ENCODE results near the gene OXCT2. TPM values are rescaled to one million over a fixed set of nuclear protein-coding genes. Genes with fewer than 3 reads are reported as not detected.

The OXCT2 gene
- total and polyA plus RNA-seq, 2 experiments from 2014 or later = 0.21 TPM; not detected in 1

DNA sequence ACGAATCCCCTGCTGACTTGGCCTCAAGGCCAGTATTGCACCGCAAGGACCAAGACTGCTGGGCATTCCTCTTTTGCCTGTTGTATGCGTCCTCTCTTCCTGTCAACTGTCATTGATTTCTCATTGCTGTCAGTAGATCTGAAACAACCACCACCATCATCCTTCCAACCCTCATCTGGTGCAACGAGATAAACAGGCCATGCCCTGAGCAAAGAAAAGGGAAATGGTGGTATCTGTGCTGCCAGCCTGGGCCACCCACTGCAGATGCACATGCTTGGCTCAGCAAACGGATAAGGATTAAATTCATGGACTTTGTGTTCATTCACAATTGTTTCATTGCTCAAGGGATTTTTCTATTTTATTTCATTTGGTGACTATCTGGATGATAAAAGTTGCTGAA, 13.6 kb downstream of the OXCT2 start:
- Histone ChIP-seq H3K27me3 (no peaks in the 10 kb centered on the region), H3K4me3 (no peak overlapping the region), H3K36me3 (peaks cover 14% of the 10 kb centered on the region), H3K9me3 (ENCODE audit: low read depth) (no peaks in the 10 kb centered on the region), H3K4me1 (ENCODE audit: low read depth) (no peaks in the 10 kb centered on the region), H3K27ac (no peak overlapping the region)
- DNase-seq (ENCODE audit: low read depth in 1 of 2, low spot score in 1 of 2) = no peak
- TF ChIP-seq, protein P1, sequence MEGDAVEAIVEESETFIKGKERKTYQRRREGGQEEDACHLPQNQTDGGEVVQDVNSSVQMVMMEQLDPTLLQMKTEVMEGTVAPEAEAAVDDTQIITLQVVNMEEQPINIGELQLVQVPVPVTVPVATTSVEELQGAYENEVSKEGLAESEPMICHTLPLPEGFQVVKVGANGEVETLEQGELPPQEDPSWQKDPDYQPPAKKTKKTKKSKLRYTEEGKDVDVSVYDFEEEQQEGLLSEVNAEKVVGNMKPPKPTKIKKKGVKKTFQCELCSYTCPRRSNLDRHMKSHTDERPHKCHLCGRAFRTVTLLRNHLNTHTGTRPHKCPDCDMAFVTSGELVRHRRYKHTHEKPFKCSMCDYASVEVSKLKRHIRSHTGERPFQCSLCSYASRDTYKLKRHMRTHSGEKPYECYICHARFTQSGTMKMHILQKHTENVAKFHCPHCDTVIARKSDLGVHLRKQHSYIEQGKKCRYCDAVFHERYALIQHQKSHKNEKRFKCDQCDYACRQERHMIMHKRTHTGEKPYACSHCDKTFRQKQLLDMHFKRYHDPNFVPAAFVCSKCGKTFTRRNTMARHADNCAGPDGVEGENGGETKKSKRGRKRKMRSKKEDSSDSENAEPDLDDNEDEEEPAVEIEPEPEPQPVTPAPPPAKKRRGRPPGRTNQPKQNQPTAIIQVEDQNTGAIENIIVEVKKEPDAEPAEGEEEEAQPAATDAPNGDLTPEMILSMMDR (IDR thresholded peaks at IDR 0.05; ENCODE audit: low read depth, low read length) = no peak

- no peak for DNase-seq (ENCODE audit: low read depth in 1 of 2, low spot score in 1 of 2)
- peaks cover 25% of the 10 kb centered on the region for H3K36me3 ChIP-seq
- no peaks in the 10 kb centered on the region for H3K9me3 ChIP-seq (ENCODE audit: low read depth)
- TF ChIP-seq, protein P1 (IDR thresholded peaks at IDR 0.05; ENCODE audit: low read depth, low read length) = no peak
- H3K4me1 ChIP-seq (ENCODE audit: low read depth) = no peaks in the 10 kb centered on the region
- H3K27ac ChIP-seq = no peak overlapping the region
- no peak overlapping the region for H3K4me3 ChIP-seq
- no peaks in the 10 kb centered on the region for H3K27me3 ChIP-seq
These were observed 15.0 kb downstream of the OXCT2 start for GRCh38 chr1:39755965-39756659.

DNA sequence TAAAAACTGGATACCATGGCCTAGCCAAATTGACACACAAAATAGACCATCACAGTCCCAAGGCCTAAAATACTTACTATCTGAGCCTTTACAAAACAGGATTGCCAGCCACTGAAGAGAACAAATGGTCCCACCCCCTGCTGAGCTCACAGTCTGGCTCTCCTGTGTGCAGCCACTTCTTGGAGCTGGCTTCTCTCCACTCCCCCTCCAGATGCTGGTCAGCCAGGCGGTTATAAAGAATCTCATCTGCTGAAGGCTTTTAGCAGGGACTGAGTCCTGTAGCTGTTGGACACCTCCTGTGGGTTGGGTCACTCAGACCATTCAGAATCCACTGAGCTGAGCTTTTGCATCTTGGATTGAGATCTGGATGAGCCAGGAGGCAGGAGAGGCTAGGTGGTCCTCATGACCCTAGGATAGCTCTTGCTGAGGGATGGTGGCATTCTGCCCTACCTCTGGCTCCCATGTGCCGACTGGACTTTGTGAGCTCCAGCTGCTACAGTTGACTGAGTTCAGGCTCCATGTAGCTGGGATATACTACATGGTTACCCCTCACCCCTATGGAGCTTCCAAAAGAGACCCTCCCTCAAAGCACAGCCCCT, 16.1 kb downstream of the OXCT2 start:
- Histone ChIP-seq H3K4me1 (ENCODE audit: low read depth) (no peaks in the 10 kb centered on the region), H3K36me3 (peaks cover 33% of the 10 kb centered on the region), H3K9me3 (ENCODE audit: low read depth) (no peaks in the 10 kb centered on the region), H3K27me3 (no peaks in the 10 kb centered on the region), H3K27ac (no peak overlapping the region), H3K4me3 (no peak overlapping the region)
- DNase-seq (ENCODE audit: low read depth in 1 of 2, low spot score in 1 of 2) = no peak
- TF ChIP-seq, protein P1 (IDR thresholded peaks at IDR 0.05; ENCODE audit: low read depth, low read length) = no peak

GRCh38 chr1:39754026-39754570, 17.1 kb downstream of the OXCT2 start:
- H3K36me3 ChIP-seq = peaks cover 42% of the 10 kb centered on the region
- TF ChIP-seq, protein P1 (IDR thresholded peaks at IDR 0.05; ENCODE audit: low read depth, low read length) = no peak

GRCh38 chr1:39753132-39754025, 17.8 kb downstream of the OXCT2 start:
- H3K27me3 ChIP-seq = no peaks in the 10 kb centered on the region

More at GRCh38 chr1:39754026-39754570, 17.1 kb downstream of the OXCT2 start:
- H3K27me3 ChIP-seq = no peaks in the 10 kb centered on the region
- no peaks in the 10 kb centered on the region for H3K9me3 ChIP-seq (ENCODE audit: low read depth)
- no peaks in the 10 kb centered on the region for H3K4me1 ChIP-seq (ENCODE audit: low read depth)
- H3K4me3 ChIP-seq = no peak overlapping the region
- H3K27ac ChIP-seq = no peak overlapping the region
- DNase-seq (ENCODE audit: low read depth in 1 of 2, low spot score in 1 of 2) = no peak

More at GRCh38 chr1:39753132-39754025, 17.8 kb downstream of the OXCT2 start:
- H3K9me3 ChIP-seq (ENCODE audit: low read depth) = no peaks in the 10 kb centered on the region
- H3K36me3 ChIP-seq = peaks cover 48% of the 10 kb centered on the region
- no peak for DNase-seq (ENCODE audit: low read depth in 1 of 2, low spot score in 1 of 2)
- no peak overlapping the region for H3K27ac ChIP-seq
- H3K4me1 ChIP-seq (ENCODE audit: low read depth) = no peaks in the 10 kb centered on the region
- no peak overlapping the region for H3K4me3 ChIP-seq
- TF ChIP-seq, protein P1 (IDR thresholded peaks at IDR 0.05; ENCODE audit: low read depth, low read length) = no peak

All from cardiac muscle cell (in vitro differentiated cells and primary cell).